Measurements from ENCODE around the gene SLX9. TPM values are rescaled to one million over a fixed set of nuclear protein-coding genes. Genes with fewer than 3 reads are reported as not detected.
A peak's percentile ranks its signal among the peaks of the same experiment; 100 is the strongest.

SLX9 gene
- total and polyA plus RNA-seq, 2 donors (not counting 1 experiment from before 2014, with no cell fraction given): 11.7 to 15.9 TPM

DNA sequence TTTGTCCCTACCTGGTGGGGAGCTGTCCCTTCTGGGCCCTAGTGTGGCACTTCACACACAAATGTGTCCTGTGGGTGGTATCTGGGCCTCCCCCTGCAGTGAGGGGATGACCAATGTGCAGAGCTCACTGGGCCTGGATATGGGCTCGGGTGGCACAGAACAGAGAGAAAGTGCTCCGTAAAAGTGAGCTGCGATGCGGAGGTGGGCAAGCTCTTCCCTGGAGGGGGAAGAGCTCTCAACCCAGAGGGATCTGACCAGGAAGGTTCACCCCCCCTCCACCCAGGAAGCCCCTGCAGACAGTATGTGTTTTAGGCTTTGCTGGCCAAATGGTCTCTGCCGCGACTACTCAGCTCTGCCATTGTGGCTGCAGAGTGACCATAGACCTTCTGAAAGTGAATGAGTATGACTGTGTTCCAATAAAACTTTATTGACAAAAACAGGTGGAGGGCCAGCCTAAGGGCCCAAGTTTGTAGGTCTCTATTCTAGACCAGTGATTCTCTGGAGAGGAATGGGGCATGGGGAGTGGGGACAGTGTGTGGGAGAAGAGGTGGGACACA, 10.5 kb upstream of the SLX9 start:
- no peak for ATAC-seq (ENCODE audit: low read depth)
- peak overlapping the region; percentile 74 to 89 for H3K27ac ChIP-seq (ENCODE audit: low read length in 2 of 2)

More for the DNA sequence above, 10.5 kb upstream of the SLX9 start:
- ChIA-PET POLR2A (interaction anchor here (1.6 to 2.2 kb wide), 3 partner anchors 10 to 128 kb away, joined by 6 to 9 read pairs (median 9); partner anchors contain the start of gene UBE2G2), CTCF (interaction anchor here (1.1 to 10.6 kb wide), 4 partner anchors 14 to 208 kb away, joined by 3 to 204 read pairs (median 66); partner anchors contain the start of gene UBE2G2)
- Histone ChIP-seq H3K4me1 (ENCODE audit: control insufficient read depth in 2 of 2, insufficient read depth in 2 of 2, low read length in 2 of 2) (peaks cover 69 to 86% of the 10 kb centered on the region in 2 donors), H2AFZ (ENCODE audit: insufficient read depth, low read depth, low read length, poor library complexity, severe bottlenecking) (no peak overlapping the region), H3K36me3 (replicated peaks in 1 of 2; ENCODE audit: control extremely low read depth in 1 of 2, control insufficient read depth in 1 of 2, extremely low read depth in 1 of 2, insufficient read depth in 2 of 2, low read length in 1 of 2) (no peaks in the 10 kb centered on the region), H4K20me1 (ENCODE audit: control insufficient read depth, insufficient read depth, low read length, poor library complexity, severe bottlenecking) (peaks cover 13% of the 10 kb centered on the region), H3K9ac (ENCODE audit: low read length) (no peak overlapping the region), H3K9me3 (ENCODE audit: control extremely low read depth in 1 of 3, control insufficient read depth in 2 of 3, insufficient read depth in 1 of 3, low read length in 2 of 3) (peaks cover 0 to 9% (median 0%) of the 10 kb centered on the region in 3 donors), H3K4me2 (replicated peaks; ENCODE audit: low read depth, low read length, poor library complexity, severe bottlenecking) (peak overlapping the region; percentile 98), H3K4me3 (ENCODE audit: control extremely low read depth in 1 of 5, extremely low read depth in 1 of 5, insufficient read depth in 1 of 5, low read depth in 2 of 5, low read length in 4 of 5) (peak overlapping the region in 1 of 5 experiments; percentile 7), H3K79me2 (ENCODE audit: control insufficient read depth, insufficient read depth, low read length) (peaks cover 49% of the 10 kb centered on the region), H3K27me3 (replicated peaks in 1 of 4; ENCODE audit: control extremely low read depth in 1 of 4, control insufficient read depth in 3 of 4, insufficient read depth in 4 of 4, low read length in 3 of 4) (no peaks in the 10 kb centered on the region)
- no peak for DNase-seq
- intact Hi-C loops (cut with micrococcal nuclease): no loop called here
- no peak for TF ChIP-seq EZH2 (IDR thresholded peaks at IDR 0.05; ENCODE audit: borderline replicate concordance, insufficient read depth, low read depth, low read length, poor library complexity, severe bottlenecking)
- TF ChIP-seq, protein P1, sequence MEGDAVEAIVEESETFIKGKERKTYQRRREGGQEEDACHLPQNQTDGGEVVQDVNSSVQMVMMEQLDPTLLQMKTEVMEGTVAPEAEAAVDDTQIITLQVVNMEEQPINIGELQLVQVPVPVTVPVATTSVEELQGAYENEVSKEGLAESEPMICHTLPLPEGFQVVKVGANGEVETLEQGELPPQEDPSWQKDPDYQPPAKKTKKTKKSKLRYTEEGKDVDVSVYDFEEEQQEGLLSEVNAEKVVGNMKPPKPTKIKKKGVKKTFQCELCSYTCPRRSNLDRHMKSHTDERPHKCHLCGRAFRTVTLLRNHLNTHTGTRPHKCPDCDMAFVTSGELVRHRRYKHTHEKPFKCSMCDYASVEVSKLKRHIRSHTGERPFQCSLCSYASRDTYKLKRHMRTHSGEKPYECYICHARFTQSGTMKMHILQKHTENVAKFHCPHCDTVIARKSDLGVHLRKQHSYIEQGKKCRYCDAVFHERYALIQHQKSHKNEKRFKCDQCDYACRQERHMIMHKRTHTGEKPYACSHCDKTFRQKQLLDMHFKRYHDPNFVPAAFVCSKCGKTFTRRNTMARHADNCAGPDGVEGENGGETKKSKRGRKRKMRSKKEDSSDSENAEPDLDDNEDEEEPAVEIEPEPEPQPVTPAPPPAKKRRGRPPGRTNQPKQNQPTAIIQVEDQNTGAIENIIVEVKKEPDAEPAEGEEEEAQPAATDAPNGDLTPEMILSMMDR (IDR thresholded peaks at IDR 0.05): no peak
- peaks cover 75% of the 10 kb centered on the region for H3K4me1 Mint-ChIP-seq
- peak overlapping the region; percentile 90 for H3K27ac Mint-ChIP-seq
- WGBS (ENCODE audit: insufficient coverage): 92% methylated on average over 4 of the region's 6 CpGs
- H3K4me3 Mint-ChIP-seq: peak overlapping the region; percentile 52
- peaks cover 2% of the 10 kb centered on the region for H3K9me3 Mint-ChIP-seq (ENCODE audit: insufficient read depth)
- H3K27me3 Mint-ChIP-seq: no peaks in the 10 kb centered on the region
